GM15510 (cell line): ENCODE data around the gene C5orf34.

Source experiments
- POLR2A ChIP-seq: IDR thresholded peaks from 3 replicates; pipeline ENCODE4 v1.6.1; 2011; ENCODE audit warnings: borderline replicate concordance; ENCODE audit not compliant: insufficient read length; ENCODE audit errors: extremely low read depth

The C5orf34 gene, protein sequence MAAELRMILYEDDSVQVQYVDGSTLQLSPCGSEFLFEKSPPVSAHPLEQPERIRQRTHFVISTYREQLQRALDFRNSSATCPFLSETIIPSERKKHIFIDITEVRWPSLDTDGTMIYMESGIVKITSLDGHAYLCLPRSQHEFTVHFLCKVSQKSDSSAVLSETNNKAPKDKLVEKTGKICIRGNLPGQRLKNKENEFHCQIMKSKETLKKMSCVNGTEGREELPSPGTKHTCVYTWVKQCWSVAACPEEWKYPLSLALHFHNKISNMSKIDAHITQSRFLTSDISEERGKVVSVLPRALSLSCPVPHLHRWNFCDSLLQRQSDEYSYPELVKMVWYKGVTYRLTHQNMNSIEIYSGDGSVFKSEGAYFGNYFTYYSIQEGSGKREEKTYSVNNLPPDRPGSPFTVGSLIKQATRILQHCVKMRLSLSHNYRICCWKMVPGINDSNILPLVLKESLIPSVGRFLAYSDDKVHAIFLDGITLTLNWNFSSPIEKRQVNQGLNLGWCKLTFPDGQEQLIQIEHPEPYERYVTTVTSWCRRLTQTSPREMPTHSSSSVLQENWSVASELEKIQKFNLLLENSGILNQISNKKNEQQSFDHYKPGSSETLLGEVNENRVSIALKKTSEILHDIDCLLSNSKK

DNA sequence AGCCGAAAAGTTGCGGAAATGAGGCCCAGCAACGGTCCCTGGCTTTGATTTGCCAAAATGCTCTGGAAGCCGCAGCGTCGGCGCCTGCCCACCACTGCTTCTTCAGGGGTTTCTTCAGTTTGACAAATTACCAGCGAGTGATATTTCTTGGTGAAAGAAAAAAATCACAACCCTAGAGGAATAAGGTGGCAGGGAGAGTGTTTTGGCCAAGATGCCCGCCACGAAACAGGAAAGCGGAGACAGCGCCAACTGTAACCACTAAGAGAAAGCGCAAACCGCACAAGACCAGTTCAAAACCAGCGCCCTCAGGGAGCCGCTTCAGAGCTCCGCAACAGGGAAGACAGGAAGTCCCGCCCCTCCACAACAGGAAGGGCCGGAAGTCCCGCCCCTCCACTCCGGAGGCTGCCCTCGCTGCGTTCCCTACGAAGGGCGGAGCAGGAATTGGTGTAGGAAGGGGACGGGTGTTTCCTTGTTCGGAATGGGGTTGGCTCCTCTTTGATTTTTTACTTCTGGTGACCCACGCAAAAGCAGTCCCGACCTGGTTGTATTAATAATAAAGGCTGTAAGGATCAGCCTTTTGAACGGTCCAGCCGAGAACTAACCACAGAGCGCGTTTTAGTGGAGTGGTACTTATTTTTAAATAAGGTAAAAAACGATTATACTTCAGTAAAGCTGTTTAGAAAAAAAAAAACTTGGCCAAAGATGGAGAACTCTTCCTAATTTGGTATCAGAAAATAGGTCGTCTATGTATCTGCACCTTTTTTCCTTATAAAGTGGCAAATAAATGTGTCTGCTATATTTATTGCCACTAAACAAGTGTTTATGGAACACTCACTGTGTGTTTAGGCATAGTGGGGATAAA, at the start of gene C5orf34:
TSS of gene C5orf34 (minus strand) at position 333 of the 862 bp plus-strand sequence. CDS start 5,809 bp downstream, outside the sequence.
- TF ChIP-seq POLR2A, result peak; percentile 85

DNA sequence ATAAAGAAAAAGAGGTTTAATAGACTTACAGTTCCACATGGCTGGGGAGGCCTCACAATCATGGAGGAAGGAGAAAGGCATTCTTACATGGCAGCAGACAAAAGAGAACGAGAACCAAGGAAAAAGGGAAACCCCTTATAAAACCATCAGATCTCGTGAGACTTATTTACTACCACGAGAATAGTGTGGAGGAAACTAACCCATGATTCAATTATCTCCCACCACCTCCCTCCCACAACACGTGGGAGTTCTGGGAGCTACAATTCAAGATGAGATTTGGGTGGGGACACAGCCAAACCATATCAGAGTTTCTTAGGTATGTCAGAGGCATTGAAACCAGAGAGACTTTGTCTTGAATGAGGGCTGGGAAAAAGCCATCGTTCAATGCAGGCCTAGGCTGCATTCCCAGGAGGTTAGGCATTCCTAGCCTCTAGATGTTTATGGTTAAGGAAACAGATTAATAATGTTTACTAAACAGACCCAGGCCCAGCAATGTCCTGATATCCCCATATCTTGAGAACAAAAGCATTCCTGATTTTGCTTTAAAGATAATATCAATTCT, 49.4 kb upstream of the C5orf34 start:
- TF ChIP-seq POLR2A, result no peak

DNA sequence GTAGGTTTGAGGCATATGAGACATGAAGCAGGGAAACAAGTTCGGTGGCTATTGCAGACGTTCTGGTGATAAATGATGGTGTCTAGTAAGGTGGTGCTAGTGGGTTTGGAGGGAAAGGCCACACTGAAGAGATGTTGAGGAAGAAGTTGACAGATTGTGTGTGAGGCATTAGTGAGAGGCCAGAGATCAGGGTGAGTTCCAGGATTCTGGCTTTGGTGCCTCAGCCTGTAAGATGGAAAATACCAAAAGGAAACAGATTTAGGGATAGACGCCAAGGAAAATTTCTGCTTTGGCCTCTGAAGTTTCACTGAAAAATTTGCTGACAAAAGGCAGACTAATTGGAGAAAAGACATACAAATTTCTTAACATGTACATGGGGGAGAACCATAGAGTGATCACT, 48.4 kb upstream of the C5orf34 start:
- no peak for TF ChIP-seq POLR2A

DNA sequence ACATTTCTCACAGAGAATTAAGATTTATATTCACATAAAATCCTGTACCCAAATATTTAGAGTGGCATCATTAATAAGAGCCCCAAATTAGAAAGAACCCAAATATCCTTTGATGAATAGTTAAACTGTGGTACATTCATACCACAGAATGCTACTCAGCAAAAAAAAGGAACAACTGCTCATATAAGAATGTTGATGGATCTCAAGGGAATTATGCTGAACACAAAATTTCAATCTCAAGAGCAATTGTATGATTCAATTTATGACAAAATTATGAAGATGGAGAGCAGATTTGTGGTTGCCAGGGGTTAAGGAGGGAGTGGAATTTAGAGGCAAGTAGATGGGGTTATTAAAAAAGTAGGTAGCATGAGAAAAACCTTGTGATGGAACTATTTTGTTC, 46.4 kb upstream of the C5orf34 start:
- no peak for TF ChIP-seq POLR2A

DNA sequence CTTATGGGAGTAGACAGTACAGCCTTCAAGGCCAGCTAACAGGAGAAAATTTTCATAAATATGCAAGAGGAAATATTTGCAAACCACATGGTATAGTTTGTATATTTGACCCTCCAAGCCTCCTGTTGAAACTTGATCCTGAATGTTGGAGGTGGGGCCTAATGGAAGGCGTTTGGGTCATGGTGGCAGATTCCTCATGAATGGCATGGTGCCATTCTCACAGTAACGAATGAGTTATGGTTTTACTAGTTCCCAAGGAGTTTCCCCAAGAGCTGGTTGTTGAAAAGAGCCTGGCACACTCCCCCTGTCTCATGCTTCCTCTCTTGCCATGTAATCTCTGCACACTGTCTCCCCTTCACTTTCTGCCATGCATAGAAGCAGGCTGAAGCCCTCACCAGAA, 45.2 kb upstream of the C5orf34 start:
- no peak for TF ChIP-seq POLR2A

DNA sequence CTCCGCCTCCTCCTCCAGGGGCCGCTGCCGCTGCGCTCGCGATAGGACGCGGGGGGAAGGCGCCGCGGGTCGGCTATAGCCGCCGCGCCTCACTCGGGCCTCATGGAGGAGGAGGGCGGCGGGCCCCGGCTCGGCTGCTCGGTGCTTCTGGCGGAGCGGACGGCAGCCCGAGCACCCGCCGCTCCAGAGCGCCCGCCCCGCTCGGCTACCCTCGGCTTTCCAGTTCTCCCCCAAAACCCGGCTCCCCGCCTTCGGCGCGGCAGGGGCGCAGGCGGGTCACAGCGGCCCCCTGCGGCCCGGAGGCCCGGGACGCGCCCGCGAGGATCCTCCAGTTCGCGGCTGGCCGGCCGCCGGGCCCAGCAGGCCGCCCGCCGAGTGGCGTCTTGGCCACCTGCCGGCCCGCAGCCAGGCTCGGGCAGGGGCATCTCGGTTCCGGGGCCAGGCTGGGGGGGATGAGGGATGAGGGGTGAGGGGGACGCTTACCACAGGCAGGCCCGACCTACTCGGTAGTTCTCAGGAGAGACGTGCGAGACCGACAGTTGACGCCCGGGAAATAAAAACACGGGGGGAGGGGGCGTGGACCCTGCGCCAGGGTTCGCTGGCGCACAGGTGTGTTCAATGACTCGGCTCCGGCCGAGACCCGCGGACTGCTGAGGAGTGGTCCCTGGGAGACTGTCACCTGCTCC, 42.1 kb upstream of the C5orf34 start, which contains the start of gene PAIP1:
TSS of gene PAIP1 (minus strand) at position 221 of the 686 bp plus-strand sequence. CDS start 231 bp downstream, outside the sequence.
- TF ChIP-seq POLR2A, result peak; percentile 79

DNA sequence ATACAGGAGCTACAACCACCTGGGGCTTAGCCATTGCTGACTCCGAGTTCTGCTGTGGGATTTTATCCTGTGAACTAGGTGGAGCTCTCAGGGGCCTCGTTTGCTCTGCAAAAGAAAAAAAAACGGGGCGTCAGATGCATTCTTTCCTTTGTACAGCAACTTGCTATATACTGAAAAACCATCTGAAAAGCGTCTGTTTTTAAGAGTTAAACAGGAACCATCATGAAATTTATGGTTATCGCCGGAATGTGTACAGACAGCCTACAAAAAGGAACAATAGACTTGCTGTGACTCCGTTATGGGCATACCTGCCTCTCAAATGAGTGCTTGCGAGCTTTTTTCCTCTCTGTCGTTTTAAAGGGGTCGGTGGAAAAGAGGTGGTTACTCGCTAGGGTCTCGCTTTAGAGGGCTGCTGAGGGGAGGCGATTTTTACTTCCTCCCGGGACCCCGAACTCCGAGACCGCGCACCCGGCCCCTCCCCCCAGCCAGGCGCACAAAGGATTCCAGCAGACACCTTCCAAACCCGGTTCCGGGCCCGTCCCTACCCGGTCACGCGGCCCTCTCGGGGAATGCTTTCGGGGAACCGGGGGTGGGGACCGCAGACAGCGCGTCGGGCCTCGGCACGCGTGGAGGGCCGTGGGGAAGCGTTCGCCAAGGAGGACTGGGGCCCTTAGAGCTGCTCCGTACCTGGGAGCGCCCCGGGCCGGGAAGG, 41.1 kb upstream of the C5orf34 start:
- no peak for TF ChIP-seq POLR2A

DNA sequence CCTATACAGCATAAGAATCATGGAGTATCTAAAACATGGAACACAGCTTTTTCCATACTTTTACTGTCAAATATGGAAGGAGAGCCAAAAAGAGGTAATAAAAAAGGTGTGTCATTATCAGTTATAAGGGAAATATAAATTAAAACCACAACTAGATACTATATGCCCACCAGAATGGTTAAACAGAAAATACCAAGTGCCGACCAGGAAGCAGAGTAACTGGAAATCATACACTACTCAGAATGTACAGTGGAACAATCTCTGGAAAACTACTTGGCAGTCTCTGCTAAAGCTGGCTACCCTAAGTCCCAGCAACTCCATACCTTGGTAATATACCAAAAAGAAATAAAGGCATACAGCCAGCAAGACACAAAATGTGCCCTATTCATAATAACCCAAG, 39.5 kb upstream of the C5orf34 start:
- no peak for TF ChIP-seq POLR2A

DNA sequence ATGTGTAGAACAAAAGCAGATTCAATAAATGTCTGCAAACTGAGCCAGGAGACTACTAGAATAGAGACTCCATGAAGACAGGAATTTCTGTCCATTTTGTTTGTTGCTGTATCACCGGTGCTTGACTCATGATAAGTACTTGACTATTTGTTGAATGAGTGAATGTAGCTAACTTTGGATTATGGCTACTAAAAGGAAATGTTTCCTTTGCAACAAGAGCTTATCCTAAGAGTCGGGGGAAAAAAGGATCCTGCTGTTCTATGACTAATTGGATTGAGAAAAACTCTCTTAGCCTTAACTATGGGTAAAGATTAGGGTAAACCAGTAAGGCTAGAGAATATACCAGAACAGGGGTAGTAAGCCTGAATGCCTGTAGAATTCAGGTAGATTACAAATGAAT, 38.4 kb upstream of the C5orf34 start:
- TF ChIP-seq POLR2A, result no peak

DNA sequence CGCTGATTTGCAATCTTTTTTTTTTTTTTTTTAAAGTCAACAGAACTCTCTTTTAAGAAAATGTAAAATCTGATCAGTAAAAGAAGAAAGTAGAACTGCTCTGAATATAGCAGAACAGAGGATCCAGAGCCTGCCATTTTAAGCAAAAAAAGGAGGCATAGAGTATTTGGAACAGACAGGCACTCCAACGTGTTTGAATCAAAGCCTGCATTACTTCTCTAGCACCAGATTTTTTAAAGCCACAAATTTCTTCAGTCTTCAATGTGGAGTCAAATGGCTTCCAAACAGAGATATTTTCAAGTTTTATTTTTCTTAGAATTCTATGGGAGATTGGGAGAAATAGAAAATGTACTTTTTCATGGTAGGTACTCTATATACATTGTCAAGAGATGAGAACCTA, 36.8 kb upstream of the C5orf34 start:
- TF ChIP-seq POLR2A, result no peak

DNA sequence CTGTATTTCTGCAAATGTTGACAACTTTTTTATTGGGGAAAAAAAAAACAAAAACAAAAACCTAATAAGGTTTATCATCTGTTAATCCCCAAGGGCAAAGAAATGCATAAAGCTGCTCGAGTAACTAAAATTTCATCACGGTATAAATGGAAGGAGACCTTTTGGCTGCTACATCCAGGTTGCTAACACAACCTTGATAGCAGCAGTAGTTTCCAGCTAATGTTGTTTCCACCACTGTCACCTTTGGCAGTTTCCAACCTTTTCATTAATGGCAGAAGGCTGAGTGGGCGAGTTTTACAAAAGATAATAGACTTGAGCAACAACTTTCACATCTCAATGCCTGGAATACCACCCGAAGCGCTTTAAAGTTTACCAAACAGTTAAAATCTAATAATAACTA, 33.4 kb upstream of the C5orf34 start:
- TF ChIP-seq POLR2A, result no peak

DNA sequence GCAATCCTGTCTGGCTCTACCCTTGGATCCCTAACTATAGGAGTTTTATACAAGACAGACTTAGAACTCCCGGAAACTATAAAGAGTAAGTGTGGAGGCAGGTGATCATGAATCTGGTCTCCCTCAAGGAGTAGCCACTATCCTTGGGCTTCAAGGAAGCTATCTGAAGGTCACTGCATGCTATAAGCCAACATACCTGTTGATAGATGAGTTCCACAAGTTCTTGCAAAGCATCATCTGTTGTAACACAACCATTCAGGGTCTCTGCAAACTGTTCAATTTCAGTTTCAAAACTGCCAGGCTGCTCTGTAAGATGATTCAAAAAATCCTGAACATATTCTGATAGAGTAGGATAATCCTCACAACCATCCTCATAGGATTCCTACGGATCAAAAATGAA, 32.6 kb upstream of the C5orf34 start:
- TF ChIP-seq POLR2A, result no peak

DNA sequence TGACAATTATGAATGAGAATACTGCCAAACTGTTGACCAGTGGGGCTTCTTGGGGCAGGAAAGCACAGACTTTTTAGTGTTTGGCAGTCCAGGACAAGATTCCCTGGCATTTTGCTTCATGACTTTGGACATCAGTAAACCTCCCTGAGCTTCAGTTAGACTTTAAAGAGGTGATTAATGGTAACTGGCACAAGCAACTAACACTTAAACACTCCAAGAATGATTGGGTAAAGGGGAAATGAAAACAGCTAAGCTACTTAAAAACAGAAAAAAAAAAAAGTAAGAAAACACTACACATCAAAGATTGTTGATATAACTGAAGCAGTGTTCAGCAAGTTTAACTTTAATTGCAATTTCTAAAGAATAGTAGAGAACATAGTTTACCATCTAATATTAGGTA, 28.5 kb upstream of the C5orf34 start:
- no peak for TF ChIP-seq POLR2A
